Stimulated activated CD8-positive, alpha-beta memory T cell treated with anti-CD3 and anti-CD28 coated beads, Interleukin-4, amount 100 ng/mL, for 1 hour (primary cell): ENCODE measurements around the gene CHRNB1.
"Not testable (repeated sequence)": the region's sequence is repeated elsewhere in the genome, so short reads cannot be mapped to it uniquely, and the experiment has no call there.

Experiments
- DNase-seq, 2 donors: peaks; one replicate each; pipeline ENCODE4 v3.0.0-alpha.2; 2020; ENCODE audit warnings: low read depth in 2 of 2, low spot score in 1 of 2

Gene CHRNB1

DNA sequence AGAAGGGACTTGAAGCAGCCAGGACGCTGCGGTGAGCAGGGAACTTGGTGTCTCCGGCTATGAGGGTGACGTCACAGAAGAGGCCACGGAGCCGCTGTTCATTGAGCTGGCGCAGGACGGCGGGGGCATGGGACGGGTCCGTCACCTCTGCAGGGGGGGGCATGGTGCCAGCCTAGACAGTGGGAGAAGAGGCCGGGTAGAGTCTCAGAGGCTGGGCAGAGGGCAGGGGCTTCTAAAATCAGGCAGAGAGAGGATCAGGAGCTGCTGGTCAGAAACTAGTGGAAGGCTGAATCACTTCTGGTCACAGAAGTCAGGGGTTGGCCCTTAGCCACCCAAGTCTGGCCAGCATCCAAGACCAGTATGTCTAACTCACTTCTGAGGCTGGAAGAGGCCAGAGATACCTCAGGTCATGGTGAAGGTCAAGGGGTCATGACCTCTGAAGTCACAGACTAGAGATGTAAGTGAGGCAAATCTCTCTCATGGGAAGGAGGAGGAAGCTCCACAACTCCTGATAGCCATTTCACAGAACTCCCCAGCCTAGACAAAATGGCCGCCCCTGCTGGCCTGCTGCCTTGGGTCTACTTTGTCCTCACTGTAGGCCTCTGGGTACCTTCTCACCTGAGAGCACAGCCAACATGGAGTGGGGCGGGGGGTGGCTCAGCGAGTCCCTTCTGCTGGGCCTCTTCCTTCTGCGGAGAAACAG lies 21.9 kb downstream of the CHRNB1 start:
- no peak for DNase-seq

DNA sequence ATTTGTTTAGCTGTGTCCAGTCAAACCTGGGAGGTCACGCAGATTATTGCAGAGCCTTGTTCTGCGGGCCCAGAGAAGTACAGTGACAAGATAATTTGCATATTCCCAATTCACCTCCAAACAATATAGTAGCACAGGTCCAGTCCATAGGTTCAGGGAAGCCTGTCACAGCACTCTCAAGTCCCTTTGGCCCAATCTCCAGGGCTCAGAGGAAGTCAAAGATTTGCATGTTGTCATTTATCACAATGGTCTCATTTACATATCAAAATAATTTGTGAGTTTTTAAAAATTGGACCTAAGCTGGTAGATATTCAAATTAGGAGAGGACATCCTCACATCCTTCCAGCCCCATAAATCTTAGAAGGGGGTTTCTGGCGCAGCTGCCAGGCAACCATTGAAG lies 22.6 kb downstream of the CHRNB1 start:
- DNase-seq: no peak

DNA sequence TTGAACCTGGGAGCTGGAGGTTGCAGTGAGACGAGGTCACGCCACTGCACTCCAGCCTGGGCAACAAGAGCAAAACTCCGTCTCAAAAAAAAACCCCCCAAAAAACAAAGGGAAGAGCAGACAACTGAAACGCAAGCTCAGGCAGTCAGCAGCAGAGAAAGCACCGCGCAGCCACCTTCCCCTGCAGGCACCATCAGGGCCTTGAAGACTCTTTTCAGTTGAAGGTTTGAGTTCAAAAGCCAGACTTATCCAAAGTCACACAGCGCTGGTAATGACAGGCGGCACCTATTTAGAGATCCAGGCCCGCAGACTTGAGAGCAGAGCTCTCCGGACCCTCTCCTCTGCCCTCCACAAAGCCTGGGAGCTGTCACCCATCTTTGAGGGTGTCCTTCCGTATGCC lies 23.4 kb downstream of the CHRNB1 start:
- no peak for DNase-seq

DNA sequence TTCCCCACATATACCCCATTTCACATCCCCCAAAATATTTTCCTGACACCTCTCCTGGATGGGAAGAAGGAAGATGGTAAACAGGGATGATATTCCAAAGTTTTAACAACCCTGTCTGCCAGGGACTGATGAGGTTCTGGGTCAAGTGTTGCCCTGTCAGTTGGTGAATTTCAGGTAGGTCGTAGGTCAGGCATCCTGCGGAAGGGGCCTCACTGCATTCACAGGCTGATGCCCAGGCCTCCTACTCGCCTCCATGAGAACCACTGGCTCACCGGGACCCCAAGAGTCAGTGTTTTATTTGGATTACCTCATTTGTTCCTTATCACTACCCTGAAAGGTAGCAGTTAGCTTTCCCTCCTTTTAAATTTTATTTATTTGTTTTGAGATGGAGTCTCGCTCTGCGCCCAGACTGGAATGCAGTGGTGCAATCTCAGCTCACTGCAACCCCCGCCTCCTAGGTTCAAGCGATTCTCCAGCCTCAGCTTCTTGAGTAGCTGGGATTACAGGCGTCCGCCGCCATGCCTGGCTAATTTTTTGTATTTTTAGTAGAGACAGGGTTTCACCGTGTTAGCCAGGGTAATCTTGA lies 24.0 kb downstream of the CHRNB1 start:
- DNase-seq: no peak

DNA sequence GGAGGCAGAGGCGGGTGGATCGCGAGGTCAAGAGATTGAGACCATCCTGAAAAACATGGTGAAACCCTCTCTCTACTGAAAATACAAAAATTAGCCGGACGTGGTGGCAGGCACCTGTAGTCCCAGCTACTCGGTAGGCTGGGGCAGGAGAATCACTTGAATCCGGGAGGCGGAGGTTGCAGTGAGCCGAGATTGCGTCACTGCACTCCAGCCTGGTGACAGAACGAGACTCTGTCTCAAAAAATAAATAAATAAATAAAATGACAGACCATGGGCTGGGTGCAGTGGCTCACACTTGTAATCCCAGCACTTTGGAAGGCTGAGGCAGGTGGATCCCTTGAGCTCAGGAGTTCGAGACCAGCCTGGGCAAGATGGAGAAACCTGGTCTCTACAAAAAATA lies 25.0 kb downstream of the CHRNB1 start:
- not testable (repeated sequence) for DNase-seq

DNA sequence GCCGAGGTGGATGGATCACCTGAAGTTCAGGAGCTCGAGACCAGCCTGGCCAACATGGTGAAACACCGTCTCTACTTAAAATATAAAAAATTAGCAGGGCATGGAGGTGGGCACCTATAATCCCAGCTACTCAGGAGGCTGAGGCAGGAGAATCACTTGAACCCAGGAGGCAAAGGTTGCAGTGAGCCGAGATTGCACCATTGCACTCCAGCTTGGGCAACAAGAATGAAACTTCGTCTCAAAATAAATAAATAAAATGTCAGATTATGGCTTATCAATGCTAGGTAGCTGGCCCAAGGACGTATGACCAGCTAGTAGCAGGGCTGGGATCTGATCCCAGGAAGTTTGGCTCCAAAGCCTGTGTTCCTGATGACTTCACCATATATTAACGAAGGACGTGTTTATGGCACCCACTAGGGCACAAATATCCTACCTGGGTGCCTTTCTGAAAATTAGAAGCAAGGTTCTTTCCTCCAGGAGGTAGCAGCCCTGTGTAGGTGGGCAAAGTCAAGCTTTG lies 25.7 kb downstream of the CHRNB1 start:
- DNase-seq: not testable (repeated sequence)

DNA sequence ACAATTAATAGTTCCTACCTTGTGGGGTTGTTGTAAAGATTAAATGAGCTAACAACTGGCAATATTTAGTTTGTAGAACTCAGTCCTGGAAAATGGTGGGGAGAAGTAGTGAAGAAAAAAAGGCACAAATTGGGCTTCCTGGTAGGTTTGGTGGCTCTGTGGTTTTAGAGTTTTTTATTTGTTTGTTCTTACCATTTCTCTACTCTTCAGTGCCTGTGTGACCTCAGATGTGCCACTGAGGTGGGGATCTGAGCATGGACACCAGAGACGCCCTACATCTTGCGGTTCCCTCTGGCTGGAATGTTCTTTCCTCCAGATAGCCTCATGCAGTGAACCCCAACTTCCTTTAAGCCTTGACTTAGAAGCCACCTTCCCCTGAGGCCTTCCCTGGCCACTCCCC lies 26.9 kb downstream of the CHRNB1 start:
- DNase-seq: no peak

DNA sequence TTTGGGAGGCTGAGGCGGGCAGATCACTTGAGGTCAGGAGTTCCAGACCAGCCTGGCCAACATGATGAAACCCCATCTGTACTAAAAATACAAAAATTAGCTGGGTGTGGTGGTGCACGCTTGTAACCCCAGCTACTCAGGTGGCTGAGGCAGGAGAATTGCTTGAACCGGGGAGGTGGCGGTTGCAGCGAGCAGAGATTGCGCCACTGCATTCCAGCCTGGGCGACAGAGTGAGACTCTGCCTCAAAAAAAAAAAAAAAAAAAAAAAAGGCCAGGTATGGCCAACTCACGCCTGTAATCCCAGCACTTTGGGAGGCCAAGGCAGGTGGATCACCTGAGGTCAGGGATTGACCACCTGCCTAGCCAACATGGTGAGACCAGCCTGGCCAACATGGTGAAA lies 29.9 kb downstream of the CHRNB1 start:
- DNase-seq: not testable (repeated sequence)

DNA sequence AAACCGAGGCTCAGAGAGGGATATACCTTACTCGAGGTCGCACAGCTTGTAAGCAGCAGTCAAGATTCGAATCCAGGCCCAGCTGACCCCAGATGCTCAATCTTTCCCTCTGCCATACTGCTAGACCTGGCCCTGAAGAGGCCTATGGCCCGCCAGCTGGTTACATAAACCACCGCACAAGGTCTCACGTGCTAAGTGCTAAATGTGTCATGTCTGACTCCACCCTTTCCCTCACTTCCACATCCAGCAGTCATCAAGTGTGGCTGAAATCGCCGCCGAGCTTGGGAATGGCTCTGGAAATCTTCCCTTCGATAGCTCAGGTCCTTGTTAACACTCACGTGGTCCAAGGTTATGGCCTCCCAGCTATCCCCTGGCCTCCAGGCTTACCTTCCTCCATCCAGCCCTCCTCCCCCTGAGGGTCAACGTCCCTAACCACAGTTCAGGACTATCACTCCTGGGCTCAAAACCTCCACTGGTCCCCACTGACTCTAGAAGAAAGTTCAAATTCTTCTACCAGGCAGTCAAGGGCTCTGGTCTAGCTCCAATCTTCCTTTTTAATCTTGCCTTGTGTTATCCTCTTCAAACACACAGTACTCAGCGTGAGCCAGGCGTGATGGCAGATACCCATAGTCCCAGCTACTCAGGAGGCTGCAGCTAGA lies 31.0 kb downstream of the CHRNB1 start:
- no peak for DNase-seq

DNA sequence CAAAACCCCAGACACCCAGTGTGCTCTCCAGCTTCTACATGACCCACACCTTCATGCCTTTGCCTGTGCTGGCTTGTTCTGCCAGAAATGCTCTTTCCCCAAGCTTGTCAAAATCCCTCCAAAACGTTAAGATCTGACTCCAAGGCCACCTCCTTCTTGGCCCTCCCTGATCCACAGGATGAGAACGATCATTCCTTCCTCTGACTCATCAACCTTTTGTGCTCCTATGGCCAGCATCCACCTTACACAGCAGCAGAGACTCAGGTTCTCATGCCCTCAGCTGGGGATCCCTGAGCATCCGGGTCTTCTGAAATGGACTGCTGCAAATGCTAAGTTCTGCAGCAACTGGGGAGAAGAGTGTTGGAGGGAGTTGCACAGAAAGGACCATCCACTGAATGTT lies 31.6 kb downstream of the CHRNB1 start:
- DNase-seq: no peak

DNA sequence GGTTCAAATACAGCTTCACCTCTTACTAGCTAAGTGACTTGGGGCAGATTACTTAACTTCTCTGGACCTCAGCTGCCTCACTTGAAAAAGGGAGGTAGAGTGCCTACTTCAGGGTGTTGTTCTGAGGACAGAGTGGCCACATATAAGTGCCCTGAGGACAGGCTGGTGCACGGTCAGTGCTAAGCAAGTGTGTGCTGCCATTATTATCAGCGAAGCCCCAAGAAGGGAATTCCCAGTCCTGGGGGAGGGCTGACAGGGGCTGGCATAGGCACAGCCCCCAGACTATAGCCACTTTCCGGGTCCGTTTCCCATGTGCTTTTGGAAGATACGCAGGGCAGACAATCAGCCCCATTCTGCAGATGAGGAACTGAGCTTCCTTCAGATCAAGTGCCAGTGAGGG lies 32.1 kb downstream of the CHRNB1 start:
- no peak for DNase-seq

DNA sequence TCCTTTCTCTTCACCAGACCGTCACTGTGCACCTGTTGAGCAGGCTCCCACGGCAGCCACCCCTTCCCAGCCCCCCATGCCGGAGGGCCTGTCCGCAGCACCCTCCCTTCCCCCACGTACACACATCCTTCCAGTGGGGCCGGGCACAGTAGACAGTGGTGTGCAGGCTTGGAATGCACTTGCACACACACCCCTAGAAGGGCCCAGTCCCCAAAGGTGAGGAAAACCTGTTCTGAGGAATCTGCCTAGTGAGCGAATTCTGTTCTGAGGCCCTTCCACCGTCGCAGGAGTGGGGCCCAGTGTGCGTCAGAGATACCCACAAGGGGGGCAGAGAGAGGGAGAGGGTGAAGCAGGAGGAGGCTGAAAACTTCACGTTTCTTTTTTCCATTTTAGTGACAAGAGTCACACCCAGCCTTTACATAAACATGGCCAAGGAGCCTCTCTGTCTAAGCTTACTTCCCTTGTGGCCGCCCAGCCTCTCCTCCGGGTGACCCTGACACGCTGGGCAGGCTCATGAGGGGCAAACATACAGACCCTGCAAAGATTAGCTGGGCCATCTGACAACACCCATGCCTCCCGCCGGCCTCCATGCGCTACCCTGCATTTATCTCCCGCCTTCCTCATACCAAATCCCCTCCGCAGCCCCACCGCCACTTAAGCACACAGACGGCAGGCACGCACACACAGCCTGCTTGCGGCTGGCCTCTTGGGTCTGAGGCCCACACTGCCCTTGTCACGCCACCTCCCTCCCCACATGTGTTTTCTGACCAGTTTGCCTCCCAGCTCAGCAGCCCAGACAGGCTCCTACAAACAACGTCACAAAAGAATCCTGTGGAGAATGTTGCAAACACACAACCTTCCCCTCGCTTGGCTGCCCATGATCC lies 32.8 kb downstream of the CHRNB1 start:
- no peak for DNase-seq

DNA sequence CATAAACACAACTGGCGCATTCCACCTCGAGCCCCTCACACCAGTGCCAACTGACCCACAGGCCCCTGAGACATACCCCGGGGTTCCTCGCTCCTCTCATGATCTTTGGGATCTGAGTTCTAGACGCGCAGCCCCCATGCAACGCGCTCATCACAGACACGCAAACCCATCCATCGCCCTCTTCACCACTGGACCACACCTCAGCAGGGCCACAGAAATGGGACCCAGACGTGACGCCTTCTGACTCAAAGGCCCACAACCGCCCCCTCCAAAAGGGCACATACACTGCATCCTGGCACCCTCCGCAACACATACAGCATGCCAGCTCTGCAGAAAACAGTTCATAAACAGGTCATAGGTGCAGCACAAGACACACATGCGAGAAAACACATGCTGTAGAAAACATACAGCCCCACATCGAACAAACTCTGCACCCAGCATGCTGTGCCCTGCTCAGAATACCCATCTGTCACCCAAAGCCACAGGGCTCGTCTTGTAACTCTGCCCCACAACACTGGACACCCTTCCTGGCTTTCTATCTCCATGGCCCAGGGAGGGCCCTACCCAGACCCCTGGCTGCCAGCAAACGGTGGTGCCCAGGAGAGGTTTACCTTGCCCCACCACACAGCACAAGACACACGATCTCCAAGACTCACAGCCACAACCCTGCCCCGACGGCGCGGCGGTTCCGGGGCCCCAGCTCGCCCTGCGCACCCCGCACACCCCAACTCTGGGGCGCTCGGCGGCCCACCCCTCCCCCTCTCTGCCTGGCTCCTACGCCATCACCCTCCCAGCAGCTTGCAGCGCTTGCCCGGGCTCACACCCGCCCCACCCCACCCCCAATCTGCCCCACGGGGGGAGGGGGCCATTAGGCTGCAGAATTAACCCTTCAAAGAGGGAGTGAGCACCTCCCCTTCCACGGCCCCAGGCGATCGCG lies 33.7 kb downstream of the CHRNB1 start:
- DNase-seq: no peak

DNA sequence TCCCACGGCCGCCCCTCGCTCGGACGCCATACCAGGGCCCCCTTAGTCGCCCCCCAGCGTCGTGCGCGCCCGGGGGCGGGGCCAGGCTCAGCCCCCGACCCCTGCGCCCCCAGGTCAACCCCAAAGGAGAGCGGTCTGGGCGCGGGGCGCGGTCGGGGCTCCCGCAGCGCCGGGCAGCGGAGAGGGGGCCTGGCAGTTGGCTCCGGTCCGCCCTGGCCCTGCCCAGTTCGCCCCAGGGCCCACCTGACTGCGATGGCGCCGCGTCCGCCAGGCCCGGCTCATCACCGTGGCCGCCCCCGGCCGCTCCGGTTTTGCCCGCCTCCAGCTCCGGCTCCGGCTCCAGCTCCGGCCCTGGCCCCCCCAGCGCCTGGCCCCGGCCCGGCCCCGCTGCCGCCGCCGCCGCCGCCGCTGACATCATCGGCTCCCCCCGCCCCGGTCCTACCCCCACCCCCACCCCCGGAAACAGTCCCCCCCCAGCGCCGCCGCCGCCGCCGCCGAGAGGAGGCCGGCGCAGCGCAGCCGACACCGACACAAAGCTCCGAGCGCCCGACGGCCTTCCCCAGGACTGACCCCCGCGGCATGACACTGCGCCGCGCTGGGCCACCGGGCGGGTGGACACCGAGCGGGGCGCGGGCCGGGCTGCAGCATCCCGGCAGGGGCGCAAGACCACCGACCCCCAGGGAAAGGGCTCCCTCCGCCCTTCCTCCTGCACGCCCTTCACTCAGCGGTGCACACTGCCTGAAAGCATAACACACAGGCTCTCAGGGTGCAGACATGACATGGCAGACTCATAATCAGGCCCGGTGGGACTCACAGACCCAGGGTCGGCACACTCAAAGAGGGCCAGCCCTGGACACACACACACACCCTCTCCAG lies 34.6 kb downstream of the CHRNB1 start, which contains the start of gene ZBTB4:
ZBTB4 (minus strand) TSS at position 419 of the 876 bp plus-strand sequence. CDS start 12,830 bp downstream, outside the sequence.
- DNase-seq: peak; percentile 42 to 55

DNA sequence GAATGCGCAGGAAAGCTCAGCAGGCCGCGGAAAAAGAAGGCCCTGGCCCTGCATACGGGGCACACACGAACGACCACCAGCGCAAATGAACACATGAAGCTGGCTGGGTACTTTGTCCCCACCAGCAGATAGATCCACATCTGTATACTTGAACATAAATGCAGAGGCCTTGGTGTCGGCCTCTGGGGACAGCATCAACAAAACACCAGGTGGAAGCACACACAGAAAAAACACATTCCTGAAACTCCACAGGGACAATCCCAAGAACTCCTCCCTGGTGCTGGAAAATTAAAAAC lies 35.2 kb downstream of the CHRNB1 start:
- DNase-seq: no peak

DNA sequence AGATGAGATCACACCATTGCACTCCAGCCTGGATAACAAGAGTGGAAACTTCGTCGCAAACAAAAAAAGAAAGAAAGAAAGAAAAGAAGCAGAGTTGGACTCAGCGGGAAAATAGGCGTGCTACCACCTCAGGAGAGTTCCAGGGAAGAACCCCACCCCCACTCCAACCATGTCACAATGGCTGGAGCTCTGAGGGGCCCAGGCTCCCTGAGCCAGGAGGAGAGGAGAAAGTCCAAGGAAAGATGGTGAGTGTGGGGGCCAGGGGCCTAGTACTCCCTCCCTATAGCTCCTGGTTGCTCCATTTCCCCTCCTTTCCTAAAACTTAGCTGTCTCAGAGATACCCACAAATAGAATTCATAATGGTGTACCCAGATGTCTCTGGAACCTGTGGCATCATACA lies 36.4 kb downstream of the CHRNB1 start, which contains the start of gene SLC35G6:
SLC35G6 (plus strand) TSS at position 172 of the 400 bp plus-strand sequence; CDS start at position 243, 71 bp downstream.
- not testable (repeated sequence) for DNase-seq

DNA sequence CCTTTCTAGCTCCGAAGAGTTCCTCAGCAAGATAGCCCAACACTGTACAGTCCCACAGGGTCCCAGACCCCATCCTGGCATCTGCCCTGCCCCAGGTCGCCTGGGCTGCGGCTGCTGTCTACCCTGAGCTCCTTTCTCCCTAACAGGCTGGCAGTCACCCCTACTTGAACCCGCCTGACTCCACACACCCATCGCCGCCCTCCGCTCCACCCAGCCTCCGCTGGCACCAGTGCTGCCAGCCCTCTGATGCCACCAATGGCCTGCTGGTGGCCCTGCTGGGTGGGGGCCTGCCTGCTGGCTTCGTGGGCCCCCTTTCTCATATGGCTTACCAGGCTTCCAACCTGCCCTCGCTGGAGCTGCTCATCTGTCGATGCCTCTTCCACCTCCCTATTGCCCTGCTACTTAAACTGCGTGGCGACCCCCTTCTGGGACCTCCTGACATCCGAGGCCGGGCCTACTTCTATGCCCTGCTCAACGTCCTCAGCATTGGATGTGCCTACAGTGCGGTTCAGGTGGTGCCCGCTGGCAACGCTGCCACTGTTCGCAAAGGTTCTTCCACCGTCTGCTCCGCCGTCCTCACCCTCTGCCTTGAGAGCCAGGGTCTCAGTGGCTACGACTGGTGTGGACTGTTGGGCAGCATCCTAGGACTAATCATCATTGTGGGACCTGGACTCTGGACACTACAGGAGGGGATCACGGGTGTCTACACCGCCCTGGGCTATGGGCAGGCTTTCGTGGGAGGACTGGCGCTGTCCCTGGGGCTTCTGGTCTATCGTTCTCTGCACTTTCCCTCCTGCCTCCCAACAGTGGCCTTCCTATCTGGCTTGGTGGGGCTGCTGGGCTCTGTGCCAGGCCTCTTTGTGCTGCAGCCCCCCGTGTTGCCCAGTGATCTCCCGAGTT lies 37.2 kb downstream of the CHRNB1 start:
- not testable (repeated sequence) for DNase-seq

DNA sequence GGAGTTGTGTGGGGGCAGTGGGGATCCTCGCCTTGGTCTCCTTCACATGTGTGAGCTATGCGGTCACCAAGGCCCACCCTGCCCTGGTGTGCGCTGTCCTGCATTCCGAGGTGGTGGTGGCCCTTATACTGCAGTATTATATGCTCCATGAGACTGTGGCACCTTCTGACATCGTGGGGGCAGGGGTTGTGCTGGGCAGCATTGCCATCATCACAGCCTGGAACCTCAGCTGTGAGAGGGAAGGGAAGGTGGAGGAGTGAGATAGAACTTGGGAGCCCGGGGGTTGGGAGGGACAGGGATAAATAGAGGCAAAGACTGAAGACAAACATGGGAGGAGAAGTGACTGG lies 37.9 kb downstream of the CHRNB1 start:
- not testable (repeated sequence) for DNase-seq
